NCI-H345 (cell line): ENCODE results near the gene GRIP2.

Source experiments
- DNase-seq: peaks from one replicate; lab custom pipeline; 2025; lab: John Stamatoyannopoulos, UW

The GRIP2 gene

DNA sequence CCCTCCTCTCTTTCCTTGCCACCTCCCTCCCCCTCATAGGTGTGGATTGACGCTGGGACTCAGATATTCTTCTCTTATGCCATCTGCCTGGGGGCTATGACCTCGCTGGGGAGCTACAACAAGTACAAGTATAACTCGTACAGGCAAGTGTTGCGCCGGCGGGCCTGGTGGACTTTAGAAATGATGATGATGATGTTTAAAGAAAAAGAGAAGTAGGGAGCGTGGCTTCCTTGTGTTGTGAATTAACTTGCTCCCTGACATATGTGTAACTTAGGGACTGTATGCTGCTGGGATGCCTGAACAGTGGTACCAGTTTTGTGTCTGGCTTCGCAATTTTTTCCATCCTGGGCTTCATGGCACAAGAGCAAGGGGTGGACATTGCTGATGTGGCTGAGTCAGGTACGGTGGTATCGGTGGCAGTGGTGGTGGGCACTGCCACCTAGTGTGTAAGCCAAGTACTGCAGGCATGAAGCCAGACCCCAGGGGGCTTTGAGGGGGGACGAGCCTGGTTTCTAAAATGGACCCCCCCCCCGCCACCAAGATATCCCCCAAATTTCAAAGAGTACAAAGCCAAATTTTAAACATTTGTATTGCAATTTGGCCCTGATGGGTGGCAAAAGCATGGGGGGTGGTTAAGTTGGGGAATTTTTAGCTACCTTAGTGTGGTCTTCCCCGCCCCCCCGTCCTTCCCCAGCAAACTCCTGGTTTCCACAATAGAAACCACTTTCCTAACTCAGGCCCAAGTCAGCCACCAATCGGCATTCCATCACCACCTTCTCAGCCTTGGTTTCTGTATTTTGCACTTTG lies 72.1 kb downstream of the GRIP2 start:
- peak; percentile 3 for DNase-seq

- DNase-seq = no peak
Observed at GRCh38 chr3:14466179-14466903, 73.8 kb downstream of the GRIP2 start.

DNA sequence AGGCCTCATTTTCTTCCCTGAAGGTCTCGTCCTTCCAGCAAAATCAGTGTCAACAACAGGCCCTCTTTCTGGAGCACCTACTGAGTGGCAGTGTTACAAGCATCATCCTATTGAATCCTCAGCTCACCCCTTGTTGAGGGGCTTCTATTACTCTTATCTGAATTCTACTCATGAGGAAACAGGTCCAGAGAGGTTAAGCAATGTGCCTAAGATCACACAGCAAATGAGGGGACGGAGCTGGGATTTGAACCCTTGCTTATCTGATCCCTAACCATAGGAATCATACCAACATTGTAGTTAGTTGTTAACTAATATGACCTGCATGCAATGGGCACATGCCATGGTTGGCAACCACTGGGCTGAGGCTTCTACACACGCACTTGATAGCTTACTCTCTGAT lies 74.7 kb downstream of the GRIP2 start:
- no peak for DNase-seq

GRCh38 chr3:14464521-14464920 lies 75.6 kb downstream of the GRIP2 start:
- no peak for DNase-seq

DNA sequence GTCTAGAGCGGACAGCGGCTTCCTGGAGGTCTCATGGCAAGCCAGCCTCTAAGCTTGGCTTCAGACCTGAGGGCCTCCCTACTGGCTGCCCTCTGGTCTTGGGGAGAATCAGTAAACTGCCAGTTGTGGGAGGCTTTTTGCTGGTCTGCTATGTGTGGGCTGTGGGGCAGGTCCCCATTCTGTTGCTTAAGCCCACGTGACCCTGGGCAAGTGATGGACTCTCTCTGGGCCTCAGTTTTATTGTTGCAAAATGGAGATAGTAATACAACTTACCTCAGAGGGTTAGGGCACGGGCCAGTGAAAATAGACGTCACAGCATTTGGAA lies 76.0 kb downstream of the GRIP2 start:
- DNase-seq = no peak

- DNase-seq = peak; percentile 26
Observed at GRCh38 chr3:14463330-14464140, 76.6 kb downstream of the GRIP2 start.

DNA sequence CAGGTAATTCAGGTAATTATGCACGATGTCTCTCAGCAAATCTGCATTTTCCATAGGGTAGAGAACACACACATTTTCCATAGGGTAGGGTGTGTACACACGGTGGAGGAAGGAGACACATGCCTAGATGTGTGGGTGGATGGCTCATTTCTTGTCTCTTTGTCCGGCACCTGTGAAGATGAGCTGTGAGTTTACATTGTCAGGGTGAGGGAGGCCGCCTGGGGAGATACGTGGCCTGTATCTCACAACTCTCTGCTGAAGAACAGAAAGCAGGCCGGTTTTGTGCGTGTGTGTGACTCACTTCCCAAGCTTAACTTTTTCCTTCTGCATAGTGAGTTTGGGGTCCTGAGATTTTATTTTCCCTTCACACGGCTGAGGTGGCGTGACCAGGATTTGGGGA lies 77.4 kb downstream of the GRIP2 start:
- no peak for DNase-seq

DNA sequence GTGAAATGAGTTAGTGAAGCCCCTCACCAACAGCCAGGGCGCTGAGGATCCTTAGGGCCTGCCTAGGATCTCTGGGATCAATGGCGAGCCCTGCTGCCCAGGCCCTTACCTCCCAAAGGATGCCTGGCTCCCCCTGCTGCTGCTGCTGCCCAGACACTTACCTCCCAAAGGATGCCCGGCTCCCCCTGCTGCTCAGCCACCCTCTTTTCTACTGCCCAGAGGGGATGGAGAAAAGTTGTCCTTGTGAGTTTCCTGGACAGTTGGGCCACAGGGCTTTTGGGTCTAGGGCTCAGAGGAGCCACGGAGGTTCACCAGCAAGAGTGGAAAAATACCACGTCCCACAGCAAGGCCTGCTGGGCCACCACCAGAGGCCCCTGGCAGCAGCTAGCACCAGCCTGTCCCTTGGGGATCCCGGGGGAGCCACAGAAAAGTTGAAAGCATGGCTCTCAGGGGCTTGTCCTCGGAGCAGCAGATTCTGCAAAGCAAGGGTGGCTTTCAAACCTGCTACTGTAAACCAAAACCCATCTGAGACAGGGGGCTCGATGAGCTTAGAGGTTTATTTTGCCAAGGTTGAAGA lies 78.3 kb downstream of the GRIP2 start:
- DNase-seq = peak; percentile 25

GRCh38 chr3:14461006-14461747 lies 79.0 kb downstream of the GRIP2 start:
- DNase-seq = no peak

DNA sequence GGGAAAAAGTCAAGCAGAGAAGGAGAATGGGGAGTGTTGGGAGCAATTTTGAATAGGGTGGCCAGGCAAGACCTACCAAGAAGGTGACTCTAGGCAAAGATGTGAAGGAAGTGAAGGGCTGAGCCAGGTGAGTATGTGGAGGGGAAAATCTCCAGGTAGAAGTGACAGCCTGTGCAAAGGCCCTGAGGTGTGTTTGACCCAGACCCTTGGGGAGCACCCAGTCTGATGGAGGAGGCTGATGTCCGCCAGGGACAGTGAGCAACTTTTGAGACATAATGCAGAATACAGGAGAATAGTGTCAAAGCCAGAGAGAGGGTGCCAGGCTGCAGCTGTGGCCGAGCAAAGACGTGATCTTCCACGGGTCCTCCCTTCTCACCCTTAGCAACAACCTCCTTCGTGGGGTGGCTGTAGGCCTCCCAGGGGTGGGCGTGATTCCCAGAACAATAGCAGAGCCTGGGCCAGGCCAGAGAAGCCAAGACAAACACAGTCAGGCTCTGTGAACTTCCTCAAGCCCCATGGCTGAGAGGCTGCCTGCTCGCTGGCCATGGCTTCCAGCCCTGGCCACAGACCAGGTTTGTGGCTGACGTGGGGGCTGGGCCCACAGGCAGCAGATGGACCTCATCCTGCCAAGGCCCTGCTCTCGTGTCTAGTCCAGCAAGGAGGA lies 79.7 kb downstream of the GRIP2 start:
- DNase-seq = no peak

DNA sequence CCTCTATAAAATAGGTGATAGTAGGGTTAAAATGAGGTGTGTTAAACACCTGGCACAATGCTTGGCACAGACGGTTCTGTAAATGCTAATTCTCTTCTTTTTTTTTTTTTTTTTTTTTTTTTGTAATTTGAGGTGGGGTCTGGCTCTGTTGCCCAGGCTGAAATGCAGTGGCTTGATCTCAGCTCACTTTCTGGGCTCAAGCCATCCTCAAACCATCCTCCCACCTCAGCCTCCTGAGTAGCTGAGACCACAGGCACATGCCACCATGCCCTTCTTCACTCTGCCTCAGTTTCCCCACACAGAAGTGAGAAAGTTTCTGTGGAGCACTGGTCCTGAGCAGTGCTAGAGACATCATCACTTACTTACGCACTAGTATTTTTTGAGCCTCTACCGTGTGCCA lies 80.4 kb downstream of the GRIP2 start:
- no peak for DNase-seq

GRCh38 chr3:14459384-14459783 lies 80.8 kb downstream of the GRIP2 start:
- DNase-seq = no peak

DNA sequence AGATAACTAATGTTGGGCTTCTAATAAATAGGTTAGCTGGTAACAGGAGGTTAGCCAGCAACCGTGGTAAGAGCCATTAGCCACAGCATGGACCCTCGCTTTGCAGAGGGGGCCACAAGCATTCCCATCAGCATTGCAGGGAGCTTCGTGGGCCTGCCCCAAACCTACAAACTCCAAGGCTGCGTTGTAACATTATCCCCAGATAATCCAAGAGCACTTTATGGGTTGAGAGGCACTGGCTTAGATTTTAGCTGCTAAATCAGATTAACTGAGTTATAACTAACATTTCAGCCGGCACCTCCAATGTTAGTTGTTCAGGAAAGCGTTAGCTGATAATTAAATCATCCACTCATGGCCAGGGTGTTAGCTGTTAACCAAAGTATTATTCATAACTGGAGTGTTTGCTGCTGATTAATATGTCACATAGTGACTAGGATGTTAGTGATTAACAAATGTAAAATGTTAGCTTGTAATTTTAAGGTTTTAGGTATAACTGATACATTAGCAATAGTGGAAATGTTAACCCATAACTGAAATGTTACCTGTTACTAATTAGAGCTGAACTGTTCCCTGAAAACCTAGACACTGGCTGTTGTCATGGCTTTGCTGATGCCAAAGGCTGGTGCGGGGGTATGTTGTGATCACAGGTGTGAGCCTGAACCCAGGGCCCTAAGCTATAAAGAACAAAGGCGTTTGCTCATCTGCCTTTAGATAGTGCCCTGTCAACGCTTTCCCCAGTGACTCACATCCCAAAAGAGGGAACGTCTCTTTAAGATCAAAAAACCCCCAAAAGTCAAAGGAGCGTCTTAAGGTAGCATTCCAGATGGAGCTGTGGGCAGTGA lies 81.5 kb downstream of the GRIP2 start:
- DNase-seq = no peak

- no peak for DNase-seq
Observed at GRCh38 chr3:14457999-14458398, 82.1 kb downstream of the GRIP2 start.

DNA sequence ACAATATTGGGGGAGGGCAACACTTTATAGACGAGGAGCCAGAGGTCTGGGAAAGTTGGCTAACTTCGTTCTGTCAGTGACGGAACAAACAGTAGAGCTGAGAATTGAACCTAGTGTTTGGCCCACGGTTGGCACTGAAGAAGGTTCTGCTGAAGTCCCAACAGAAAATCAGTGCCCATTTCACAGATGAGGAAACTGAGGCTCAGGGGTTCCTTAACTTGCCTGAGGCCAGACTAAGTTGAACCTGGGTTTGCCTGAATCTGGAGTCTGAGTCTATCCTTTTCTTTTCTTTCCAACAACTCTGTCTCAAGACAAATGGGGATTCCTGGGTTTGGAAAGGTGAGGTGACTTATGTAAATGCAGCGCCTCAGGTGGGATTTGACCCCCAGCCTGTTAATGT lies 82.7 kb downstream of the GRIP2 start:
- DNase-seq = no peak

GRCh38 chr3:14456794-14457193 lies 83.3 kb downstream of the GRIP2 start:
- DNase-seq = no peak

DNA sequence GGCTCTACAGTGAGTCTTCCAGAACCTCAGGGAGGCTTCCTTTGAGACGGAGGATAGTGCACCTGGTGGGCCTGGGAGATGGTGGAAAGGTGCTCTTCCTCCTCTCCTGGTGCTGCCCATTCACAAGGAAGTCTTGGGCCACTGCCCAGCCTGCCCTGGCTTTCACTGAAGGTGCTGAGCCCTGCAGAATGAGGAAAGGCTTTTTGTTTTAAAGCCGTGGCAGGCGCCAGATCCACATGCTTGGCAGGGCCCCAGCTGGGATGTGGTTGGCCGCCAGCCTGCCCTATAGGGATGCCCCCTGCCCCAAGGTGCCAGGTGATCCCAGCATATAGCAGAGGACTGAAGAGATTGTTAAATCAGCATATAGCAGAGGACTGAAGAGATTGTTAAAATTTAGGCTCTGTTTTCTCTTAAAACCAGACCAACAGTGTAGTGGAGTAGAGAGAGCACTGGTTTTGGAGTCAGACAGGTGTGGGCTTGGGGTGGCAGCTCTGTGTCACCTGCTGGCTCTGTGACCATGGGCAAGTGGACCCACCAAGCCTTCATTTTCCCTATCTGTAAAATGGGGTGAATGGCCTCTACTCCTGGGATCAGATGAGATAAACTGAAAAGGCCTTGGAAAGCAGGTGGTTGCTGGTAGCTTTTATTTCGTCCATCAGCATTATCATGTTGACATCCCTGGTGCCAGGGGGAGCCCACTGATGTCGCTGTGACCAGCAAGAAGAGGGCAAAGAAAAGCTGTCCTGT lies 84.4 kb downstream of the GRIP2 start:
- DNase-seq = no peak

DNA sequence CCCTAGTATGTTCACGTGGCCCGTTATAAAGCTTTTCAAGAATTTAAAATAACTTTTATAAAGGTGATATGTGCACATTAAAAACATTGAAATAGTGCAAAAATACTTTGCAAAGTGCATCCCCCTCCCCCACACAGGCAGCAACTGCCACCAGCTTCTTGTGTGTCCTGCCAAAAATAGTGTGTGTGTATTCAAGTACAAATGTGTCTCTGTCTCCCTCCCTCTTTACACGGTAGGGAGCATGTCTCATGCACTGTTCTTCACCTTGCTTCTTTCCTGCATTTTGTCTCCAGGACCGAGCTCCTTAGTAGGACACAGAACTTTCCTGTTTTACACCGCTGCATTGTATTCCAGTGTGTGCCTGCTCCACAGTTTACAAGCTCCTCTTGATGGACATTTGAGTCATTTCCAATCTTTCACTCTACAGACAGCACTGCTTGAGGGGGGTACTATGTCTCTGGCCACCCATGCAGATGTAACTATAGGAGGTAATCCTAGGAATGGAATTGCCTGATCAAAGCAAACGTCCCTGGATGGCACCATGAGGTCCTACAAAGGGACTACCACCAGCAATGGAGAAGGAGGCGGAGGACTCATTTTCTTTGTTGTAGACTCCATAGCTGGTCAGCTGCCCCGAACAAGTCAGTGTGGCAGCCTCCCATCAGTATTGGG lies 85.4 kb downstream of the GRIP2 start:
- DNase-seq = no peak
